EL (cell line): ENCODE measurements around the gene CUX1.
"Not testable (repeated sequence)": the region's sequence is repeated elsewhere in the genome, so short reads cannot be mapped to it uniquely, and the experiment has no call there.

Experiments
- DNase-seq: peaks from one replicate; pipeline ENCODE4 v3.0.0-alpha.2; 2016

CUX1 gene

DNA sequence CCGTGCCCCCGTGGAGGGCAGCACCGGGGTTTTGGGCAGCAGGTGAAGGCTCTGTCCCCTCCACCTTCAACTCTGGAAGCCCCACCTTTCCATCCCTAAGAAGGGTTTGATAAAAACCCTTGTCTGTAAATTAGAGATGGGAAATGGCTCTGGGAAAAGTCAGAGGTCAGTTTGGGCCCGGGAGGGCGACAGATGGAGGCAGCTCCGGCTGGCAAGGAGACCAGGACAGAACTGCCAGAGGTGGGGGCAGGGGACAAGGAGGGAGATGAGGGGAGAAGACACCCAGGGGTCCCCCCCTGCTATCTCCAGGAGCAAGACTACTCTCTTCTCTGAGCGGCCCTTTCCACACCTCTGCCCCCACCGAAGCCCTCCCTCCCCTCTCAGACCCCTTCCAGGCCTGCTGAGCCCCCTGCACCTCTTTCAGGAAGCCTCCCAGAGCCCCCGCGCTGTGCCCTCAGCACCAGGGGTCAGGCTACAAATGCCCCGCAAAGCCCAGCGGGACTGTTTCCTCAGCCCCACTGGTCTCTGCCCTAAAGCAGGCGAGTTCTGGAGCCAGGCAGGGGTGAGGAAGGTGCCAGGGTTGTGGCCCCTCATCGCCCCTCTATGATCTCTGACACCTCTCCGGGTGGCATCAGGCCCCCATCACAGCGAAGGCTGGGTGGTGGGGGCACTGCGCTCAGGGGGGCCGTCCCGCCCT, 468.3 kb downstream of the CUX1 start:
- no peak for DNase-seq

GRCh38 chr7:102286237-102287110, 469.0 kb downstream of the CUX1 start, which contains the start of gene SH2B2:
Gene SH2B2, plus strand, starts transcription at chr7:102286868. Its CDS starts 13,683 bp downstream, at chr7:102300551.
- peak; percentile 69 for DNase-seq

DNA sequence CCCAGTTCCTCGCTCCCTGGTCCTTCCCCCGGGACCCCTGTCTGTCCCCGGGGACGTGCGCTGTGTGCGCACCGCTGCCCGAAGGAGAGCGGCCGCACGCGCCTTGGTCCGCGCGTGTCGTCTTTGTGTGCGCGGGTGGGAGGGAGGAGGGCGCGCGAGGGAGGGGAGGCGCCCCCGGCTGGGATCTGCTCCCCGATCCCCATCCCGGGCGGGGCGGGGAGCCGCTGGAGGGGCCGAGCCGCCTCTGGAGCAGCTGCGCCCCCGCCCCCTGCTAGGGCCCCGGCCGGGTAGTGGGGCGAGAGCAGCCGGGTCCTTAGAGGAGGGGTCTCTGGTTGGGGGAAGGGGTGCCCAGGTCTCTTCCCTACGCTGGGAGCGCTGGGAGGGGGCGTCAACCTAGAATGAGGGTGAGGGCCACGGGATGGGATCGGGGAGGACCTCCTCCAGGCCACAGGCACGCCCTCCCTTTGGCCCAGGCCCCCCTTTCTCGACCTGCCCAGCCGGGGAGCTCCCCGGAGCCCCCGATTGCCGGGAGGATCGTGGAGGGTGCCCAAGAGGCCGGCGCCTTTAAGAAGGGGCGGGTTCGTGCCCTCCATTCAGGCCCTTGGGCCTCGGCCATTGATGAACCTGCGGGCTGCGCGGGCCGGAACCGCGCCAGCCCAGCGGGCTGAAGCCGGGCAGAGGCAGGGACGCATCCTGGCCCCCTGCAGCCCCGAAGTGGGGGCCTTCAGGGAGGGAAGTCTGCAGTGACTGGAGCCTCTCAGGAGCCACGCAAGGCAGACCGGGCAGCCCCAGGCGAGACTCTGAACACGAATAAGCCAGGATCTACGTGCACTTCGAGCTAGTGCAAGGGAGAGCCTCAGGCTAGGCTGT, 469.9 kb downstream of the CUX1 start:
- peak; percentile 37 for DNase-seq

- DNase-seq = no peak
Observed at GRCh38 chr7:102287981-102288278, 470.5 kb downstream of the CUX1 start.

DNA sequence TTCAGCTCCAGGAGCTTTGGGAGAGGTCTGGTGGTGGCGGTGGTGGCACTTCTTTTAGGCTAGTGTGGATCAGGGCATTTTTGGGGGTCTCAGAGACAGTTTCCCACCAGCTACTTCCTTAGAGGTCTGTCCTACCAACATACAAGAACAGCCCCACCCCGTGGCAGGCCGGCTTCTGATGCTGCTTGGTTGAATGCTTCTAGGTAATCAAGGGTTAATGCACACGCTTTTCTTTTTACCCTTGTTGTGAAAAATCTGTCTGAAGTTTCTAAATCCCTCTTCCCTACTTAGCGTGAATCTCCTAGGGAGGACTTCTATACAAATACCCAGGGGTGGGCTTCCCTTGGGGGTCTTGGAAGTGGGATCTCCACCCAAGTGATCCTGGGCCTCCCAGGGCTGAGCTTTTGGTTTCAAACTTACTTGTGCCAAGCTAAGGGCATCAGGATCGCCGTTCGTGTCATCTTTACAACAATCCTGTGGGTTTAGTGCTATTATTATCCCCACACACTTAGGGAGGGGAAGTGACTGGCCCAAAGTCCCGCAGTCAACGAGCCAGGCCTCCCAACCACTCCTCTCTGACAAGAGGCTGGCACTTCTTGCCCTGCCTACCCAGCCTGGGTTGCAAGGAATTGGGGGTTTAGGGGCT, 471.0 kb downstream of the CUX1 start:
- no peak for DNase-seq

- no peak for DNase-seq
Observed at GRCh38 chr7:102289057-102289456, 471.6 kb downstream of the CUX1 start.

DNA sequence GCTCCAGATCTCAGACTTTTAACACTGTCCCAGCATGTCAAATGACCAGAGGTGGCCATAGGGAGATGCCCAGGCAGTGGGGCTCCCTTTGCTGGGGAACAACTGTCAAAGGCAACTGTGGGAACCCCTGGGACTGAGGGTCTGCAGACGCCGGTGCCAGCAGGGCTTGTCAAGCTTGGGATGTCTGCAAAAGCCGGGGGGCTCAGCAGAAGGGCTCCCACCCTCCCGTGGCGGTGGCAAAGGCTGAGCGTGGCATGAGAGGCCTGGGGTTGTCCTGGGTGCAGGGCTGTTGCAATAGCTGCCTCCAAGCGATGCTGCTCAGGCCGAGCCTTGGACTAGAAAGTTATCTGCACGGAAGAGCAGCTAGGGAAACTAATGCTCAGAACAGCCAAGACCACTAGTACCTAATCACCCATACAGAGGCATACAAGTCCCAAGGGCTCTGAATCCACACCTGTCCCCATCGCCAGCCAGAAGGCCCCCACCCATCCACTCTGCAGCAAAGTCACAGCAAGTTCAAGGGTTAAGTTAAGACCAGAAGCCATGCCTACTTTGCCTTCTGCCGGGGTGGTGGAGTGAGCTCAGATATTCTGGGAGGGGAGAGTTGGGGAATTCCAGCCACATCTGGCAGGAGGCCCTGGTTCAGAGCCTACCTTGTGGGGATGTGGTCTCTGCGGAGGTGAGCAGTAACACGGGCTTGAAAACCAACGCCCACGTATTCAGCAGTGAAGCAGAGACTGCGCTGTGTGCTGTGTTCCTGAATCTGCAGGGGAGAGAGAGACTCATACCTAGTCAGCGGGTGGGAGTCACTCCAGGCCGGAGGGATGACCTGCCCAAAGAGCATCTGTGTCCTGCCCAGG, 473.9 kb downstream of the CUX1 start:
- DNase-seq = no peak

- DNase-seq = no peak
Observed at GRCh38 chr7:102291916-102292267, 474.5 kb downstream of the CUX1 start.

- DNase-seq = no peak
Observed at GRCh38 chr7:102292813-102293798, 475.7 kb downstream of the CUX1 start.

GRCh38 chr7:102294589-102294988, 477.2 kb downstream of the CUX1 start:
- no peak for DNase-seq

GRCh38 chr7:102295346-102296178, 478.1 kb downstream of the CUX1 start:
- DNase-seq = no peak

- no peak for DNase-seq
Observed at GRCh38 chr7:102296179-102296438, 478.7 kb downstream of the CUX1 start.

GRCh38 chr7:102296514-102296913, 479.1 kb downstream of the CUX1 start:
- no peak for DNase-seq

DNA sequence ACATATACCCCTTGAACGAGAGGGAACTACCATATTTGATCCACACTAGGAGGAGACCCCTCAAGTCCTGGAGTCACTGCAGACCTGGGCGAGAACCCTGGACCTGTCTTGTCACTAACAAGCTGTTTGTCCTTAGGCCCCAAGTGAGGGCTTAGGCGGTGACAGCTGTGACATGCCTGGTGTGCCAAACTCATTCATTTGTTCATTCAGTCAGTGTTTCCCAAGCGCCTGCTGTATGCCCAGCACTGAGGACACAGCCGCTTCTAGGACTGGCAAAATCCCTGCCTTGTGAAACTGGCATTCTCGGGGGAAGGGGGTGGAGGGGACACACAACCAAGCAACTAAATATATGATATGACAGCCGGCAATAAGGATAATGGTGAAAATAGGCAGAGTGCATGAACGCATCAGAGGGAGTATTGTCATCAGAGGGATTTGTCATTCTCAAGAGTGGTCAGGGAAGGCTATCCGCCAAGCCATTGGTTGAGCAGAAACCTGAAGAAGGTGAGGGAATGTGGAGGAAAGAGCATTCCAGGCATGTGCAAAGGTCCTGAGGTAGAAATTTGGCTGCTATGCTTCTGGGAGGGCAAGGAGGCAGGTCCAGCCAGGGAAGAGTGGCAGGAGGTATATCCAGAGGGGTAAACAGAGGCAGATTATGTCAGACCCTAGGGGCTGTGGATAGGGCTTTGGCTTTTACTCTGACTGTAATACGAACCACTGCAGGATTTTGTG, 480.2 kb downstream of the CUX1 start:
- no peak for DNase-seq

DNA sequence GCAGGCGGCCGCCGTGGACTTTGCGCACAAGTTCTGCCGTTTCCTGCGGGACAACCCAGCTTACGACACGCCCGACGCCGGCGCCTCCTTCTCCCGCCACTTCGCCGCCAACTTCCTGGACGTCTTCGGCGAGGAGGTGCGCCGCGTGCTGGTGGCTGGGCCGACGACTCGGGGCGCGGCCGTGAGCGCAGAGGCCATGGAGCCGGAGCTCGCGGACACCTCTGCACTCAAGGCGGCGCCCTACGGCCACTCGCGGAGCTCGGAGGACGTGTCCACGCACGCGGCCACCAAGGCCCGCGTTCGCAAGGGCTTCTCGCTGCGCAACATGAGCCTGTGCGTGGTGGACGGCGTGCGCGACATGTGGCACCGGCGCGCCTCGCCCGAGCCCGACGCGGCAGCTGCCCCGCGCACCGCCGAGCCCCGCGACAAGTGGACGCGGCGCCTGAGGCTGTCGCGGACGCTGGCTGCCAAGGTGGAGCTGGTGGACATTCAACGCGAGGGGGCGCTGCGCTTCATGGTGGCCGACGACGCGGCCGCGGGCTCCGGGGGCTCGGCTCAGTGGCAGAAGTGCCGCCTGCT, 483.3 kb downstream of the CUX1 start:
- DNase-seq = no peak

- DNase-seq = not testable (repeated sequence)
Observed at GRCh38 chr7:102301367-102301766, 483.9 kb downstream of the CUX1 start.

DNA sequence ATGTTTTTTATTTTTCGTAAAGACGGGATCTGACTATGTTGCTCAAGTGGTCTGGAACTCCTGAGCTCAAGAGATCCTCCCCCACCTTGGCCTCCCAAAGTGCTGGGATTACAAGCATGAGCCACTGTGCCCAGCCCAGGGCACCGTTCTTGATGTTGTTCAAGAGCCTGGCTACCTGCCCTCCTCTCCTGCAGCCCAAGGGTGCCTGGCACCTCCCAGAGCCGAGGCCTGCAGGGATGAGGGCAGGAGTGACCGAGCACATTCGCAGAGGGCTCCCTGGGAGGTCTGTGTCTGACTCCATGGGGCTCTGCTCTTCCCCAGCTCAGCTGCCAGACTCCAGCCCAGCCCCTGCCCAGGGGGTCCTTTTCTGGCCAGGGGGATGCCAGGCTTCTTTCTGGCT, 484.6 kb downstream of the CUX1 start:
- no peak for DNase-seq

DNA sequence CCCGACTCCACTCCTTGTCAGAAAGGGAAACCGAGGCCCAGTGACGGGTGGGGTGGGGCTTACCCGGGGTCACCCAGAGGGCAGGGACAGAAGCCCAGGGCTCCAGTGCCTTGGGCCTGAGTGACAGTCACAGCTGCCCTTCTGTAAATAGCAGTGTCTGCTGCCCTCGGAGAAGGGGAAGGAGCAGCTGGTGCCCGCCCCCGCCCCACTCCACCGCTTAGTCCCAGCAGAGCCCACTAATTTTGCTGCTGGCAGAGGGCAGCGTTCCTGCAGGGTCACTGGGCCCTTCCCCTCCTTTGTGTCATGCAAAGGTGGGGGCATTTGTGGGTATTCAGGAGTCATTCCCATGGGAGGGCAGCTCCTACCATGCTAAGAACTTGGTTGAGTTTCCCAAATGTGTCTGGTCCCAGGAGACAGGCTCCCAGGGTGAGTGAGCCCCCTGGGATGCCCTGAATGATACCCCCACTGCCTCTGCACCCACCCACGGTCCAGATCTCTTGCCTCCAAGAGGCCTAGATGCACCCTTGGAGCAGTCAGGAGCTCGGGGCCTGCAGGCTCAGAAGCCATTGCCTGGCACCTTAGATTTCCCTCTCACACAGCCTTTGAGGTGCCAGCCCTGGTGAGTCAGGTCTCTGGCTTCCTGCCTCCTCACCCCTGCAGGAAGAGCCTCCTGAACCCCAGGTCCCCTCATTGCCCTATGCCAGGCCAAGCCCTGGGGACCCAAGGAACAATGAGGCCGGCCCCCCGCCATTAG, 486.4 kb downstream of the CUX1 start:
- no peak for DNase-seq
